Measurements from ENCODE around the gene BRD3.

The BRD3 gene

GRCh38 chr9:134054891-134055811, 12.7 kb downstream of the BRD3 start:
- DNase-seq (ENCODE audit: low read depth): no peak

GRCh38 chr9:134053941-134054761, 13.7 kb downstream of the BRD3 start:
- no peak for DNase-seq (ENCODE audit: low read depth)

GRCh38 chr9:134053401-134053871, 14.4 kb downstream of the BRD3 start:
- no peak for DNase-seq (ENCODE audit: low read depth)

- DNase-seq (ENCODE audit: low read depth): no peak
Observed at GRCh38 chr9:134052941-134053340, 14.9 kb downstream of the BRD3 start.

GRCh38 chr9:134052491-134052890, 15.3 kb downstream of the BRD3 start:
- DNase-seq (ENCODE audit: low read depth): no peak

- no peak for DNase-seq (ENCODE audit: low read depth)
Observed at GRCh38 chr9:134051319-134051718, 16.5 kb downstream of the BRD3 start.

- DNase-seq (ENCODE audit: low read depth): no peak
Observed at GRCh38 chr9:134050726-134051125, 17.1 kb downstream of the BRD3 start.

- DNase-seq (ENCODE audit: low read depth): no peak
Observed at GRCh38 chr9:134049772-134050588, 17.8 kb downstream of the BRD3 start.

GRCh38 chr9:134049236-134049635, 18.6 kb downstream of the BRD3 start:
- DNase-seq (ENCODE audit: low read depth): no peak

GRCh38 chr9:134048582-134048968, 19.3 kb downstream of the BRD3 start:
- no peak for DNase-seq (ENCODE audit: low read depth)

GRCh38 chr9:134047868-134048581, 19.8 kb downstream of the BRD3 start:
- DNase-seq (ENCODE audit: low read depth): no peak

- no peak for DNase-seq (ENCODE audit: low read depth)
Observed at GRCh38 chr9:134046894-134047681, 20.7 kb downstream of the BRD3 start.

GRCh38 chr9:134045841-134046544, 21.8 kb downstream of the BRD3 start:
- DNase-seq (ENCODE audit: low read depth): no peak

- no peak for DNase-seq (ENCODE audit: low read depth)
Observed at GRCh38 chr9:134044944-134045343, 22.9 kb downstream of the BRD3 start.

- DNase-seq (ENCODE audit: low read depth): no peak
Observed at GRCh38 chr9:134043531-134043988, 24.3 kb downstream of the BRD3 start.

GRCh38 chr9:134041649-134041962, 26.2 kb downstream of the BRD3 start:
- no peak for DNase-seq (ENCODE audit: low read depth)

GRCh38 chr9:134040781-134041648, 26.8 kb downstream of the BRD3 start:
- DNase-seq (ENCODE audit: low read depth): no peak

- no peak for DNase-seq (ENCODE audit: low read depth)
Observed at GRCh38 chr9:134040176-134040565, 27.7 kb downstream of the BRD3 start.
